ENCODE data around the gene NKX1-1.

- no peak for TF ChIP-seq CTCF (IDR thresholded peaks at IDR 0.05)
- no peak for TF ChIP-seq POLR2A (IDR thresholded peaks at IDR 0.05)
These were observed 427 bp downstream of the NKX1-1 start for GRCh38 chr4:1405636-1406393.
